Left lung (tissue), 10 donors: ENCODE data around the gene LPAR1. TPM values are rescaled to one million over a fixed set of nuclear protein-coding genes. Genes with fewer than 3 reads are reported as not detected.

Experiments
- ATAC-seq: fragments of 200-7000 bp; cut with Tn5 transposase; one replicate; pipeline ENCODE4 v1.9.1; 2020; ENCODE audit warnings: moderate library complexity
- DNase-seq, 4 donors: peaks; one replicate each; pipeline ENCODE4 v3.0.0-alpha.2; 2013 to 2020
- H3K27ac ChIP-seq, 2 donors: fragments of 200-600 bp; sonication (generic) in 1 of 2; one replicate each; pipeline versions ENCODE4 v1.5.0 to v1.8.0; 2020 to 2021
- H3K27me3 ChIP-seq, 2 donors: fragments of 200-600 bp; sonication (generic) in 1 of 2; one replicate each; pipeline versions ENCODE4 v1.5.0 to v1.8.0; 2020 to 2021
- H3K36me3 ChIP-seq, 2 donors: fragments of 200-600 bp; sonication (generic) in 1 of 2; one replicate each; pipeline versions ENCODE4 v1.5.0 to v1.8.0; 2020 to 2021
- H3K4me1 ChIP-seq, 2 donors: fragments of 200-600 bp; one replicate each; pipeline ENCODE4 v1.8.0; 2021
- H3K4me3 ChIP-seq, 2 donors: fragments of 200-600 bp; sonication (generic) in 1 of 2; one replicate each; pipeline versions ENCODE4 v1.5.0 to v1.8.0; 2020 to 2021; ENCODE audit warnings: mild to moderate bottlenecking in 1 of 2
- H3K9me3 ChIP-seq, 2 donors: fragments of 200-600 bp; sonication (generic) in 1 of 2; one replicate each; pipeline versions ENCODE4 v1.5.0 to v1.8.0; 2020 to 2021
- CTCF ChIP-seq, 2 donors: fragments of 200-600 bp; sonication (generic) in 1 of 2; IDR thresholded peaks; one replicate each; pipeline versions ENCODE4 v1.5.0 to v1.8.0; 2021; ENCODE audit warnings: antibody characterized with exemption in 2 of 2
- intact Hi-C, 2 donors: fragments of 100-400 bp; cut with DNase I; formaldehyde crosslinking; loops; one replicate each; pipeline versions ENCODE4 v1.11.2 to v1.14.2; 2022
- polyA plus RNA-seq, 6 donors: library from polyadenylated mRNA; unstranded; fragments of 120-200 nt; gene quantifications; one replicate each; pipeline ENCODE4 v1.2.1, GENCODE V29; 2013; ENCODE audit not compliant: insufficient read length in 6 of 6
- total RNA-seq, 2 donors: library from RNA; stranded (reverse); fragmentation: NEBNext Ultra II Directional; extraction: Animal tissue kit (Norgen Biotek cat#: 25700); gene quantifications; one replicate each; pipeline ENCODE4 v1.2.1, GENCODE V29; 2021
- donor health status: DM: no; HTN: yes; CAD: no.
- donor health status: DM: no; HTN: no; CAD: no.

The LPAR1 gene
- total and polyA plus RNA-seq, 8 donors = 23.3 to 72.7 (median 60.7) TPM

DNA sequence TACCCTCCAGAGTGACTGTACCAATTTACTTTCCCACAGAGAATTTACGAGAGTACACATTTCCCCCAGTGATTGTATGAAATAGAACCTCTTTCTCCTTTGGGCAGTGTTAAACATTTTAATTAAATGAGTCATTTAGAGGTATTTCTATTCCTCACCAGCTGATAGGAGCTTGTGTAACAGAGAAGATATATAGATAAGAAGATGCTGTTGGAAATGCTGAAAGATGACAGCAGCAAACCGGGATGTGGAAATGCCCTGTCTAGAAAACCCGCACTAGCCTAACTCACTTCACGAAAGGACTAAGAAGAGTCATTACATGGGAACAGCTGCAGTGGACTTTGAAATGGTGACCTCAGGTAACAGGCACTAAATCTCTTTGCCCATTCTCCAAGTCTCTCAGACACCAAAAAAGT, 68.3 kb downstream of the LPAR1 start:
- intact Hi-C loops = no loop called here
- ATAC-seq (no peak), DNase-seq (no peak)
- Histone ChIP-seq H3K36me3 (peaks cover 0 to 10% of the 10 kb centered on the region in 2 donors), H3K27me3 (no peaks in the 10 kb centered on the region), H3K4me3 (no peak overlapping the region), H3K9me3 (peaks cover 0 to 1% of the 10 kb centered on the region in 2 donors), H3K27ac (no peak overlapping the region), H3K4me1 (no peaks in the 10 kb centered on the region)
- no peak for TF ChIP-seq CTCF (IDR thresholded peaks at IDR 0.05)

- DNase-seq = no peak
- no peak for ATAC-seq
- Histone ChIP-seq H3K9me3 (peaks cover 0 to 1% of the 10 kb centered on the region in 2 donors), H3K4me3 (no peak overlapping the region), H3K27me3 (no peaks in the 10 kb centered on the region), H3K27ac (no peak overlapping the region), H3K4me1 (no peaks in the 10 kb centered on the region), H3K36me3 (peaks cover 0 to 10% of the 10 kb centered on the region in 2 donors)
- intact Hi-C loops = no loop called here
- TF ChIP-seq CTCF (IDR thresholded peaks at IDR 0.05) = no peak
Observed at GRCh38 chr9:110968096-110968495, 70.2 kb downstream of the LPAR1 start.

GRCh38 chr9:110967196-110967595, 71.1 kb downstream of the LPAR1 start:
- DNase-seq (no peak), ATAC-seq (no peak)
- peaks cover 0 to 1% of the 10 kb centered on the region in 2 donors for H3K9me3 ChIP-seq
- no peak overlapping the region for H3K4me3 ChIP-seq
- no peak overlapping the region for H3K27ac ChIP-seq
- H3K4me1 ChIP-seq = no peaks in the 10 kb centered on the region
- intact Hi-C loops = no loop called here
- no peaks in the 10 kb centered on the region for H3K27me3 ChIP-seq
- no peak for TF ChIP-seq CTCF (IDR thresholded peaks at IDR 0.05)
- H3K36me3 ChIP-seq = peaks cover 0 to 10% of the 10 kb centered on the region in 2 donors

DNA sequence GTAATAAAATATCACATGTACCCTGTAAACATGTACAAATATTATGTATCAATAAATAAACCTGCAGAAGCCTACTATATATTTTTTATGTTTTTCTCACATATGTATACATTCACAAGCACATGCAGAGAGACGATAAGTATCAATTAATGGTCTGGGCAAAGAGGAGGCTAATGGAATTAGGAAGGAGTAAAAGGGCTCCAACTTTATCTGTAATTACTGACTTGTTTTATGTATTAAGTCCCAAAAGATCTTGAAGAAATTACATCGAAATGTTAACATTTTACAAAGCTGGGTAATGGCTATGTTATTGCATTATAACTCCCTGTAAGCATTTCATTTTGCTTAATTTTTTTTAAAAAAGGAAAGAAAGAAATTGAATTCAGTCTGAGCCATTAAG, 78.0 kb downstream of the LPAR1 start:
- Histone ChIP-seq H3K36me3 (no peaks in the 10 kb centered on the region), H3K4me1 (peaks cover 0 to under 1% of the 10 kb centered on the region in 2 donors), H3K9me3 (peaks cover 0 to 11% of the 10 kb centered on the region in 2 donors), H3K27me3 (peaks cover 0 to 16% of the 10 kb centered on the region in 2 donors), H3K4me3 (no peak overlapping the region), H3K27ac (no peak overlapping the region)
- intact Hi-C loops = no loop called here
- no peak for TF ChIP-seq CTCF (IDR thresholded peaks at IDR 0.05)
- DNase-seq (no peak), ATAC-seq (no peak)

- ATAC-seq (no peak), DNase-seq (no peak)
- H3K4me3 ChIP-seq = no peak overlapping the region
- no peak for TF ChIP-seq CTCF (IDR thresholded peaks at IDR 0.05)
- H3K9me3 ChIP-seq = peaks cover 0 to 11% of the 10 kb centered on the region in 2 donors
- intact Hi-C loops = no loop called here
- H3K27me3 ChIP-seq = peaks cover 0 to 16% of the 10 kb centered on the region in 2 donors
- H3K27ac ChIP-seq = no peak overlapping the region
- no peaks in the 10 kb centered on the region for H3K36me3 ChIP-seq
- H3K4me1 ChIP-seq = peaks cover 0 to 5% of the 10 kb centered on the region in 2 donors
Observed at GRCh38 chr9:110958847-110959246, 79.4 kb downstream of the LPAR1 start.
